Neural progenitor cell (in vitro differentiated cells): ENCODE measurements around the gene SDS.

Experiments used
- EZH2phosphoT487 ChIP-seq: fragments of 200-600 bp; sonication (generic); IDR thresholded peaks from 2 replicates; pipeline ENCODE4 v1.6.1; 2017; ENCODE audit warnings: antibody characterized with exemption
- TF ChIP-seq, protein P1 (sequence below): fragments of 200-600 bp; sonication (generic); IDR thresholded peaks from 2 replicates; pipeline ENCODE4 v1.5.1; 2017; ENCODE audit warnings: antibody characterized with exemption, mild to moderate bottlenecking

- TF ChIP-seq, protein P1, sequence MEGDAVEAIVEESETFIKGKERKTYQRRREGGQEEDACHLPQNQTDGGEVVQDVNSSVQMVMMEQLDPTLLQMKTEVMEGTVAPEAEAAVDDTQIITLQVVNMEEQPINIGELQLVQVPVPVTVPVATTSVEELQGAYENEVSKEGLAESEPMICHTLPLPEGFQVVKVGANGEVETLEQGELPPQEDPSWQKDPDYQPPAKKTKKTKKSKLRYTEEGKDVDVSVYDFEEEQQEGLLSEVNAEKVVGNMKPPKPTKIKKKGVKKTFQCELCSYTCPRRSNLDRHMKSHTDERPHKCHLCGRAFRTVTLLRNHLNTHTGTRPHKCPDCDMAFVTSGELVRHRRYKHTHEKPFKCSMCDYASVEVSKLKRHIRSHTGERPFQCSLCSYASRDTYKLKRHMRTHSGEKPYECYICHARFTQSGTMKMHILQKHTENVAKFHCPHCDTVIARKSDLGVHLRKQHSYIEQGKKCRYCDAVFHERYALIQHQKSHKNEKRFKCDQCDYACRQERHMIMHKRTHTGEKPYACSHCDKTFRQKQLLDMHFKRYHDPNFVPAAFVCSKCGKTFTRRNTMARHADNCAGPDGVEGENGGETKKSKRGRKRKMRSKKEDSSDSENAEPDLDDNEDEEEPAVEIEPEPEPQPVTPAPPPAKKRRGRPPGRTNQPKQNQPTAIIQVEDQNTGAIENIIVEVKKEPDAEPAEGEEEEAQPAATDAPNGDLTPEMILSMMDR, result no peak
- TF ChIP-seq EZH2phosphoT487, result no peak
Measured at GRCh38 chr12:113399490-113399889, 4.2 kb downstream of the SDS start.
